AG20443 (cell line): ENCODE results near the gene CLIC1.
A peak's percentile ranks its signal among the peaks of the same experiment; 100 is the strongest.
"Not testable (repeated sequence)": the region's sequence is repeated elsewhere in the genome, so short reads cannot be mapped to it uniquely, and the experiment has no call there.

Source experiments
- DNase-seq: peaks from one replicate; pipeline ENCODE4 v3.0.0; 2012; ENCODE audit warnings: low spot score, mixed read lengths

CLIC1 gene

DNA sequence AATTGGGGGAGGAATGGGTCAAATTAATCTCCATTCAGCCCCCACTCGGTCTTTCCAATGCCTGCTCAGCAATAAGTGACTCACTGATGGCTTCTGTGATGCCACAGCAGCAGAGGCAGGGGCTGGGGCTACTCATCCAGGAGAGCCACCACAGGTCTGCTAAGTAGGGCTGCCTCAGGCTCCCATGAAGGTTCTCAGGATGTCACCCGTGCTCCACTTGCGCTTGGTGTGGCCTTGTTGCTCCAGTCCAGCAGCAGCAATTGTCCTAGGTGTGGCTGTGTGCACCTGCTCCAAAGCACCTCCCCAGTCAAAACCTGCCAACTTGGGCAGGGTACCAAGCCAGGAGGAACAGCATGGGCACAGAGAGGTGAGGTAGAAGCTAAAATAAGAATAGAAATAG is 14.2 kb downstream of the CLIC1 start:
- no peak for DNase-seq

GRCh38 chr6:31721351-31722020 is 14.8 kb downstream of the CLIC1 start, which contains the start of gene LY6G6C:
LY6G6C (minus strand) TSS chr6:31721746; CDS start chr6:31721679, 67 bp downstream.
- DNase-seq = no peak

GRCh38 chr6:31720196-31720770 is 16.0 kb downstream of the CLIC1 start:
- no peak for DNase-seq

- DNase-seq = no peak
These were observed 17.3 kb downstream of the CLIC1 start for GRCh38 chr6:31719001-31719400.

- no peak for DNase-seq
These were observed 18.1 kb downstream of the CLIC1 start for GRCh38 chr6:31718265-31718664.

DNA sequence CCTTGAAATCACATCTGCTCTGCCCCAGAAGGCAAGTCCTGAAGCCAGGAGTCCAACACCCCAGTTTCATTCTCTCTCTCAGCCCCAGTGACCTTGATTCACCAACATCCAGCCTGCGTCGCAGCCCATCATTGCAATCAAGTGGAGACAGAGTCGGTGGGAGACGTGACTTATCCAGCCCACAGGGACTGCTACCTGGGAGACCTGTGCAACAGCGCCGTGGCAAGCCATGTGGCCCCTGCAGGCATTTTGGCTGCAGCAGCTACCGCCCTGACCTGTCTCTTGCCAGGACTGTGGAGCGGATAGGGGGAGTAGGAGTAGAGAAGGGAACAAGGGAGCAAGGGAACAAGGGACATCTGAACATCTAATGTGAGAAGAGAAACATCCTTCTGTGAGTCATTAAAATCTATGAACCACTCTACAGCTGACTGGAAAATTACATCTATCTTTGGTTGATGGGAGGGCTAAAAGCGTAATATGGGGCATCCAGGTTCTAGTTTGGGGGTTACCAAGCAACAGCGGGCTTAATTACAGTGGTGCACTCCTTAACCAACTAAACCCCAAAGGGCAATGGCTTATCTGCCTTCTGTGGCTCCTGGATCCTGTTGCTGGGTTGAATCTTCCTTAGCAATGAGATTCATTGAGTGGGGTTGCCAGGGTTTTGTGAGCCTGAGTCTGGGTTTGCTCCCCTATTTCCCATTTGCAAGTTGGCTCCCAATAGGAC is 18.7 kb downstream of the CLIC1 start:
- no peak for DNase-seq

GRCh38 chr6:31715022-31715958 is 21.0 kb downstream of the CLIC1 start, which contains the start of gene LY6G6D:
LY6G6D (plus strand) TSS chr6:31715348; CDS start chr6:31715356, 8 bp downstream.
- DNase-seq = no peak

DNA sequence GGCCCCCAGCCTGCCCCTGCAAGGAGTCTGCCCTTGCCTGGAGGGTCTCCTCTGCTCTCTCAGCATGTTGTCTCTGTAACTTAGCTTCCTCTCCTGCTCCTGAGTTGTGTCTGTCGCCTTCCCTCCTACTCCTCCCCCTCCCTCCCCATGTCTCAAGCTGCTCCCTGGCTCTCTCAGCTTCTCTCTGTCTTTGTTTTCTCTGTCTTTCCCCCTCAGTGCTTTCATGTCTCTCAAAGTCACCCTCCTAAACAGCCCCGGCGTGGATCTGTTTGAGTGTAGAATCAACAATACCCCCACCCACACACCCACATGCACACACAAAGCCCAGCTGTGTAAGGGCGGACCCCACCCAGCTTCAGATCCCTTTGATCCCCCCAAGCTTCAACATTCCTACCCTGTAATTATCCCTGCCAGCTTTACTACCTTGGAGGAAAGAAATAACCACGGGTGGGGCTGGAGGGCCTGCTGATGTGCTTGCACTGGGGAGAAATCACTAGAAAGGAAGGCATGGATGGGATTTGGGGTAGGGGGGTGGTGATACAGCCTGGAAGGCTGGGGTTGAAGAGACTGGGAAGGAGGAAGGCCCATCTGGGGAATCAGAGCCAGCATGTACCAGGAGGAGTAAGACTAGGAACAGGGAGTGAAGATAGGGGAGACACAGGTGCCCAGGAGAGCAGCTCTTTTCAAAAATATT is 22.2 kb downstream of the CLIC1 start:
- DNase-seq = no peak

DNA sequence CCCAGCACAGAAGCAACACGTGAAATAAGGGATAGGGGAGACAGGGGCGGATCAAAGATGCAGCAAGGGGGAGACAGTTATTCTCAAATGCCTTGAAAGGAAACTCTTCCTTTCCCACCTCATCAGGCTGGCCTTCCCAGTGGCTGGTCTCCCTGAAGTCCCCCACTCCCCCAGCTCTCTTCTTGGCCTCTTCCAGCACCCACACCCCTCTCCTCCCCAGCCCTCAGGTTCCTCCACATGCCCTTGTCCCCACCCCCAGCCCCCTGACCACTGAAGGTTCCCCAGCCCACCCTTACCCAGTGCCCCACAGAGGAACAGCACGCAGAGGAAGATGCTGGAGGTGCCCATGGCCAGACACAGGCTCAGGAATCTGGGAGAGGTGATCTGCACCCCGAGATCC is 22.9 kb downstream of the CLIC1 start:
- no peak for DNase-seq

- no peak for DNase-seq
These were observed 24.0 kb downstream of the CLIC1 start for GRCh38 chr6:31712296-31712695.

- no peak for DNase-seq
These were observed 25.1 kb downstream of the CLIC1 start for GRCh38 chr6:31711233-31711632.

GRCh38 chr6:31710523-31711219 is 25.7 kb downstream of the CLIC1 start:
- no peak for DNase-seq

- not testable (repeated sequence) for DNase-seq
These were observed 27.2 kb downstream of the CLIC1 start for GRCh38 chr6:31709157-31709556.

GRCh38 chr6:31708224-31708623 is 28.1 kb downstream of the CLIC1 start:
- DNase-seq = no peak

DNA sequence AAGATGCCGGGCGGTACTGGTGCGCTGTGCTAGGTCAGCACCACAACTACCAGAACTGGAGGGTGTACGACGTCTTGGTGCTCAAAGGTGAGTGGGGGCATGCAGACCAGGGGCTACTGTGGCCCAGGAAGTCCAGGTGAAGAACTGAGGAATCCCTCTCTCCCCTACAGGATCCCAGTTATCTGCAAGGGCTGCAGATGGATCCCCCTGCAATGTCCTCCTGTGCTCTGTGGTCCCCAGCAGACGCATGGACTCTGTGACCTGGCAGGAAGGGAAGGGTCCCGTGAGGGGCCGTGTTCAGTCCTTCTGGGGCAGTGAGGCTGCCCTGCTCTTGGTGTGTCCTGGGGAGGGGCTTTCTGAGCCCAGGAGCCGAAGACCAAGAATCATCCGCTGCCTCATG is 28.6 kb downstream of the CLIC1 start:
- DNase-seq = no peak

GRCh38 chr6:31706599-31706998 is 29.7 kb downstream of the CLIC1 start, which contains the start of gene LY6G6F:
LY6G6F (plus strand) TSS chr6:31706866; CDS start chr6:31706907, 41 bp downstream.
- DNase-seq = no peak

DNA sequence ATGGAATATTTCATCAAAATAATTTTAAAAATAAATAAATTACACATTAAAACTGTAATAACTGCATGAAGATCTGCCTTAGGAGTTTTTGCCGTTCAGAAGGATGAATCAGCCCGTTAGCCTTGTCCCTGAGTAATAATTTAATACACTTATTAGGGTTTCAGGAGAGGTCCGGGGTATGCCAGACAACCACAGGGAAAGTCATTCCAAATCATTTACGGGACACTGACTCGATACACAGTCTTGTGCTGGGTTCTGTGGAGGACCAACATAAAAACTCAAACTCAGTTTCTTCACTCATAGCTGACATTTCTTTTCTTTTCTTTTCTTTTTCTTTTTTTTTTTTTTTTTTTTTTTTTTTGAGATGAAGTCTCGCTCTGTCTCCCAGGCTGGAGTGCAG is 30.4 kb downstream of the CLIC1 start:
- DNase-seq = no peak

DNA sequence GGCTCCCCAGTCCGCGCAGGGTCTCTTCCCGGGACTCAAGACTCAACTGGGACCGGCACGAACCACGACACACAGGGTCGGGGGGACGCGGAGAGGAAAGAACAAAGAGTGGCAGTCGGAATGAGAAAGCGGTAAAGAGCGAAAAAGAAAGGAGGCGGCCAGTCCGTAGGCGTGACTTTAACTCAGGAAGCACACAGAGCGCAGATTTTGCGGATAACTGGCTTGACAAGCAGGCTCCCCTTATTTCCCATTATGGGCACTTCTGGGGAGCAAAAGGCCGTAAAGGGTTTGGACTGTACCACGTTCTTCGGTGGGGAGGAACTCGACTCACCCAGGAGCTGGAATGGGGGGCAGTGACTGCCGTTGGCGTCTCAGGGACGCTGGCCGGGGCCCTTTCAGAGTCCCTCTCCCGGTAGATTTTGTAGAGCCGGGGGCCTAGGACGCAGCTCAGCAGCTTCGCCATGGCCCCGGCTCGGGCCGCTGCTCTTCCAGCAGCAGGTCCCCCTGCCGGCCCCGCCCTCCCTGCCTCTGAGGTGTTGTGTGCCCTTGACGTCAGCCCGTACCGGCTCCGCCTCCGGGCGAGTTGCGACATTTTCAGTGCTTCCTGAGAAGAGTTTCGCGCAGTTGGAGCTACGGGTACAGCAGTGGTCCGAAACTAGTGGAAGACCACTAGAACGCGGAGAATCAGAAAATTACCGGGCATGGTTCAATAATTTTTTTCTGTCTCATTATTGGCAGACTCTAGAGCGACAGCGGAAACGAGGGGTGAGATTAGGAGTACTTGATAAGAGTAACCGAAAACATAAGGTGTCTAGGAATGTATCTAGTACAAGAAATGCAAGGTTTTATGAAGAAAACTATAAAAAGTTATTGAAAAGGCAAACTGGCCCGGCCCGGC is 33.3 kb downstream of the CLIC1 start, which contains the start of gene ABHD16A:
ABHD16A (minus strand) TSS at position 506 of the 898 bp plus-strand sequence; CDS start at position 463, 43 bp downstream.
- DNase-seq = peak; percentile 99

DNA sequence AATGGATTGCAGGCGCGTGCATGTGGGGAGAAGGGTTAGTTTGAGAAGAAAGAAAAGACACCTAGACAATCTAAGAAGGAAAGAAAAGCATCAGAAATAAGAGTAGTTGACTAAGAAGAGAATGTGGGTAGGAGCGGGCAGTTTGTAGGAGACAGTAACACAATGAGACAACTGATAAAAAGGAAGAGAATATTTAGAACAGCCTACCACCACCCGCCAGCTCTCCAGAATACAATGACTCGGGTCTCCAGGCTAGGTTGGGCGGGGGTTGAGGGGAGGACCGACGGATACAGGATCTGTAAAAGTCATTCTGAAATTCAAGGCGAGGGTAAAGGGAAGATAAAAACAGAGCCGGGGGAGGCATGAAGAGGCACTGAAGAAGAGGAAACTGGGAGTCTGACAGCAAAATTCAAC is 33.9 kb downstream of the CLIC1 start:
- no peak for DNase-seq
